ENCODE data around the gene COPG2. TPM values are rescaled to one million over a fixed set of nuclear protein-coding genes. Genes with fewer than 3 reads are reported as not detected.

Gene COPG2
- total and polyA plus RNA-seq, 2 experiments from 2014 or later = 4.9 to 66.3 TPM

DNA sequence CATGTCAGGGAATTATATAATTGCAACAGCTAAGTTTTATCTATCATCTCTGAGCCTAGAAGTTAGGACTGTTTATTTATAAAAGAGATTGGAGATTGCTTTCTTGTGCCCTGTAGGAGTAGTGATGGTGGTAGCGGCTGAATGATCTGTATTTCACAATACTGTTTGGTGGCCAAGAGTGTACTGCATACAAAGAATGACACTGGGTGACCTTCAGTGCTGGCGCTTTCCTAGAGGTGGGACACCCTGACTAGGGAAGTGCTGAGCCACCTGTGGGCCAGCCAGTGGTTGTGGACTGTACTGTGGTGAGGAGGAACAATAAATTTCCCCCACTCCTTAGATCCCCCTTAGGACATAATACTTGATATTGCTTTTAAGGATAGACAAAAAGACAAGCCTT is 53.0 kb downstream of the COPG2 start (continued):
- TF ChIP-seq, protein P1, sequence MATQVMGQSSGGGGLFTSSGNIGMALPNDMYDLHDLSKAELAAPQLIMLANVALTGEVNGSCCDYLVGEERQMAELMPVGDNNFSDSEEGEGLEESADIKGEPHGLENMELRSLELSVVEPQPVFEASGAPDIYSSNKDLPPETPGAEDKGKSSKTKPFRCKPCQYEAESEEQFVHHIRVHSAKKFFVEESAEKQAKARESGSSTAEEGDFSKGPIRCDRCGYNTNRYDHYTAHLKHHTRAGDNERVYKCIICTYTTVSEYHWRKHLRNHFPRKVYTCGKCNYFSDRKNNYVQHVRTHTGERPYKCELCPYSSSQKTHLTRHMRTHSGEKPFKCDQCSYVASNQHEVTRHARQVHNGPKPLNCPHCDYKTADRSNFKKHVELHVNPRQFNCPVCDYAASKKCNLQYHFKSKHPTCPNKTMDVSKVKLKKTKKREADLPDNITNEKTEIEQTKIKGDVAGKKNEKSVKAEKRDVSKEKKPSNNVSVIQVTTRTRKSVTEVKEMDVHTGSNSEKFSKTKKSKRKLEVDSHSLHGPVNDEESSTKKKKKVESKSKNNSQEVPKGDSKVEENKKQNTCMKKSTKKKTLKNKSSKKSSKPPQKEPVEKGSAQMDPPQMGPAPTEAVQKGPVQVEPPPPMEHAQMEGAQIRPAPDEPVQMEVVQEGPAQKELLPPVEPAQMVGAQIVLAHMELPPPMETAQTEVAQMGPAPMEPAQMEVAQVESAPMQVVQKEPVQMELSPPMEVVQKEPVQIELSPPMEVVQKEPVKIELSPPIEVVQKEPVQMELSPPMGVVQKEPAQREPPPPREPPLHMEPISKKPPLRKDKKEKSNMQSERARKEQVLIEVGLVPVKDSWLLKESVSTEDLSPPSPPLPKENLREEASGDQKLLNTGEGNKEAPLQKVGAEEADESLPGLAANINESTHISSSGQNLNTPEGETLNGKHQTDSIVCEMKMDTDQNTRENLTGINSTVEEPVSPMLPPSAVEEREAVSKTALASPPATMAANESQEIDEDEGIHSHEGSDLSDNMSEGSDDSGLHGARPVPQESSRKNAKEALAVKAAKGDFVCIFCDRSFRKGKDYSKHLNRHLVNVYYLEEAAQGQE (IDR thresholded peaks at IDR 0.05; ENCODE audit: unreplicated experiment) = no peak
- TF ChIP-seq, protein P2, sequence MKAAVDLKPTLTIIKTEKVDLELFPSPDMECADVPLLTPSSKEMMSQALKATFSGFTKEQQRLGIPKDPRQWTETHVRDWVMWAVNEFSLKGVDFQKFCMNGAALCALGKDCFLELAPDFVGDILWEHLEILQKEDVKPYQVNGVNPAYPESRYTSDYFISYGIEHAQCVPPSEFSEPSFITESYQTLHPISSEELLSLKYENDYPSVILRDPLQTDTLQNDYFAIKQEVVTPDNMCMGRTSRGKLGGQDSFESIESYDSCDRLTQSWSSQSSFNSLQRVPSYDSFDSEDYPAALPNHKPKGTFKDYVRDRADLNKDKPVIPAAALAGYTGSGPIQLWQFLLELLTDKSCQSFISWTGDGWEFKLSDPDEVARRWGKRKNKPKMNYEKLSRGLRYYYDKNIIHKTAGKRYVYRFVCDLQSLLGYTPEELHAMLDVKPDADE (IDR thresholded peaks at IDR 0.05) = no peak
- TF ChIP-seq ZNF331 (CRISPR knock-in tag; IDR thresholded peaks at IDR 0.05; ENCODE audit: low read depth) = no peak
- TF ChIP-seq, protein P3, sequence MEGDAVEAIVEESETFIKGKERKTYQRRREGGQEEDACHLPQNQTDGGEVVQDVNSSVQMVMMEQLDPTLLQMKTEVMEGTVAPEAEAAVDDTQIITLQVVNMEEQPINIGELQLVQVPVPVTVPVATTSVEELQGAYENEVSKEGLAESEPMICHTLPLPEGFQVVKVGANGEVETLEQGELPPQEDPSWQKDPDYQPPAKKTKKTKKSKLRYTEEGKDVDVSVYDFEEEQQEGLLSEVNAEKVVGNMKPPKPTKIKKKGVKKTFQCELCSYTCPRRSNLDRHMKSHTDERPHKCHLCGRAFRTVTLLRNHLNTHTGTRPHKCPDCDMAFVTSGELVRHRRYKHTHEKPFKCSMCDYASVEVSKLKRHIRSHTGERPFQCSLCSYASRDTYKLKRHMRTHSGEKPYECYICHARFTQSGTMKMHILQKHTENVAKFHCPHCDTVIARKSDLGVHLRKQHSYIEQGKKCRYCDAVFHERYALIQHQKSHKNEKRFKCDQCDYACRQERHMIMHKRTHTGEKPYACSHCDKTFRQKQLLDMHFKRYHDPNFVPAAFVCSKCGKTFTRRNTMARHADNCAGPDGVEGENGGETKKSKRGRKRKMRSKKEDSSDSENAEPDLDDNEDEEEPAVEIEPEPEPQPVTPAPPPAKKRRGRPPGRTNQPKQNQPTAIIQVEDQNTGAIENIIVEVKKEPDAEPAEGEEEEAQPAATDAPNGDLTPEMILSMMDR (conservative IDR thresholded peaks at IDR 0.05; ENCODE audit: low read depth in 2 of 2) = no peak
- TF ChIP-seq STAT1 (IDR thresholded peaks at IDR 0.05; ENCODE audit: unreplicated experiment) = no peak
- no peak for TF ChIP-seq NANOG (IDR thresholded peaks at IDR 0.05; ENCODE audit: borderline replicate concordance)
- TF ChIP-seq CREB1 (CRISPR knock-in tag; IDR thresholded peaks at IDR 0.05; ENCODE audit: low read depth) = no peak
- TF ChIP-seq EZH2 (IDR thresholded peaks at IDR 0.05; ENCODE audit: low read depth, unreplicated experiment) = no peak
- no peak for TF ChIP-seq POLR2AphosphoS5 (IDR thresholded peaks at IDR 0.05; ENCODE audit: low read depth)
- TF ChIP-seq JUNB (IDR thresholded peaks at IDR 0.05; ENCODE audit: unreplicated experiment) = no peak

DNA sequence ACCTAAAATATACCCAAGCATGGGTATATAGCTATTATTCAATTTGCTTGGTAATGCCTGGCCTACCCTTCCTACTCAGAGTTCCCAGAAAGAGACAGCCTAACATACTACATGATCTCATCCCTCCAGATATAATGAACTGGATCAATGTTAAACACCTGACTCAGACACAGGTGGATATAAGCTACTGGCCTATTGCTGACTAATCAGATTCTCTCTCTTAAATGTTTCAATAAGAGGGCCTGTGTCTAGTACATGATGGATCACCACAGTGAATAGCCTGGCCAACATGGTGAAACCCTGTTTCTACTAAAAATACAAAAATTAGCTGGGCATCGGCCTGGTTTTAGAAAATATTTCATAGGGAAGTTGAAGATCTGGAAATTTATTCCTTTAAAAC is 54.1 kb downstream of the COPG2 start:
- H3K9me3 Mint-ChIP-seq = no peaks in the 10 kb centered on the region
- Histone ChIP-seq H4K20me1 (replicated peaks; ENCODE audit: insufficient read depth) (no peaks in the 10 kb centered on the region), H3K4me2 (no peak overlapping the region), H3K9me2 (ENCODE audit: insufficient read depth) (no peaks in the 10 kb centered on the region), H3K79me2 (replicated peaks; ENCODE audit: insufficient read depth) (no peaks in the 10 kb centered on the region), H3K27me3 (ENCODE audit: insufficient read depth) (no peaks in the 10 kb centered on the region), H3K36me3 (ENCODE audit: insufficient read depth) (peaks cover 12% of the 10 kb centered on the region), H2AFZ (no peak overlapping the region), H3K4me1 (ENCODE audit: insufficient read depth) (no peaks in the 10 kb centered on the region), H3F3A (replicated peaks; ENCODE audit: low read depth) (no peaks in the 10 kb centered on the region), H3K4me3 (no peak overlapping the region), H3K27ac (ENCODE audit: low read depth) (no peak overlapping the region)
- no peak overlapping the region for H3K27ac Mint-ChIP-seq
- no peaks in the 10 kb centered on the region for H3K27me3 Mint-ChIP-seq (ENCODE audit: insufficient read depth, low read depth, poor library complexity)
- no peak for ATAC-seq
- no peak overlapping the region for H3K4me3 Mint-ChIP-seq
- no peaks in the 10 kb centered on the region for H3K4me1 Mint-ChIP-seq
- no peak for DNase-seq (ENCODE audit: low spot score)
- H3K36me3 Mint-ChIP-seq (ENCODE audit: low read depth) = peaks cover 68% of the 10 kb centered on the region
- TF ChIP-seq JUNB (IDR thresholded peaks at IDR 0.05; ENCODE audit: unreplicated experiment) = no peak
- TF ChIP-seq ZNF331 (CRISPR knock-in tag; IDR thresholded peaks at IDR 0.05; ENCODE audit: low read depth) = no peak
